ENCODE results near the gene MECP2.

GRCh38 chrX:154051201-154051810, 46.2 kb downstream of the MECP2 start:
- peak; percentile 74 for TF ChIP-seq CTCF (IDR thresholded peaks at IDR 0.05)
- no peak for TF ChIP-seq EZH2 (IDR thresholded peaks at IDR 0.05; ENCODE audit: borderline replicate concordance, insufficient read depth, low read depth, low read length, poor library complexity, severe bottlenecking)

All from B cell (primary cell).